Renal cortical epithelial cell (primary cell): ENCODE data around the gene TBC1D3K. TPM values are rescaled to one million over a fixed set of nuclear protein-coding genes. Genes with fewer than 3 reads are reported as not detected.
"Not testable (repeated sequence)": the region's sequence is repeated elsewhere in the genome, so short reads cannot be mapped to it uniquely, and the experiment has no call there.

Experiments used
- DNase-seq: peaks from one replicate; pipeline ENCODE4 v3.0.0-alpha.2; 2011; ENCODE audit warnings: low read depth
- total RNA-seq: library from RNA; depleted of rRNA; stranded (reverse); fragments of >200 nt; gene quantifications from 2 replicates; pipeline ENCODE4 v1.2.3, GENCODE V29; 2014

Gene TBC1D3K
- not detected in 2 replicates for total RNA-seq

DNA sequence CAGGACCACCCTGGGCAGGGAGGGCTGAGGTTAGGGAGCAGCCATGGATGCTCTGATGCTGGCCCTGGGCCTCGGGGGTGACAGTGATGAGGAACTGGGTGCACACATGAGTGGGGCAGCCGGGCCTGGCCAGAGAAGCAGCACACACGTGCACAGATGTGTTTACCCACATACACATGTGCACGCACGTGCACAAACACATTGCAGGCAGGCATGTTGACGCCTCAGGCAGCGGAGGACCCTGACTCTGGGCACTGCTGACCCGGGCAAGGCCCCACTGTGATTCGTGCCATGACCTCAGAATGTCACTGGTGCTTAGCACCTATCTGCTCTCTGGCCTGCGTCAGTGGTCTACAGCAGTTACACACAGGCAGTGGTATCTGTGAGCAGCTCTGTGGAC is at the start of gene TBC1D3K:
Gene TBC1D3K, plus strand, starts transcription at position 301 of the 400 bp plus-strand sequence. CDS start 1,585 bp downstream, outside the sequence.
- not testable (repeated sequence) for DNase-seq

DNA sequence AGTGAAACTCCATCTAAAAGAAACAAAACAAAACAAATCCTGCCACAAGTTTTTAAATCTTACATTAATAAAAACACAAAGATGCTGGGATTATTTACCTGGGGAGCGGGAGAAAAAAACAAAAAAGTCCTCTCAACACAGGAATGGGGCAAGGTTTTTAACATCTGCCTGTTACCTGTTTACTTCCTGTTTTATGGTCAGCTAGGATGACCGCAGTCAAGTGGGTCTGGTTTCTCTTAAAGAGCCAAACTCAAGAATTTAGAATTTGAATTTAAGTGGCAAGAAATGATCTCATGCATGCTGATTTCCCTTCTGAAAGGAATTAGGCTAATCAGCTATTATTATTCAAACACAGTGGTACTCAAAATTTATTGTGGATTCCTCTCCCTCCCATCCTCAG is 39.7 kb upstream of the TBC1D3K start:
- DNase-seq, result peak; percentile 51

DNA sequence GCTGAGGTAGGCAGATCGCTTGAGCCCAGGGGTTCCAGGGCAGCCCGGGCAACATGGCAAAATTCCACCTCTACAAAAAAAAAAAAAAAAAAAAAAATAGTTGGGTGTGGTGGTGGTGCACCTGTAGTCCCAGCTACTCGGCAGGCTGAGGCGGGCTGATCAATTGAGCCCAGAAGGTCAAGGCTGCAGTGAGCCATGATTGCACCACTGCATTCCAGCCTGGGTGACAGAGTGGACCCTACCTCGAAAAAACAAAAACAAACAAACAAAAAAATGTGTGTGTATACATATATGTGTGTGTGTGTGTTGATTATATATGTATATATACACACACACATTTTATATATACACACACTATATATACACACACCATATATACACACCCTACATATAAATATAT is 39.1 kb upstream of the TBC1D3K start:
- no peak for DNase-seq

DNA sequence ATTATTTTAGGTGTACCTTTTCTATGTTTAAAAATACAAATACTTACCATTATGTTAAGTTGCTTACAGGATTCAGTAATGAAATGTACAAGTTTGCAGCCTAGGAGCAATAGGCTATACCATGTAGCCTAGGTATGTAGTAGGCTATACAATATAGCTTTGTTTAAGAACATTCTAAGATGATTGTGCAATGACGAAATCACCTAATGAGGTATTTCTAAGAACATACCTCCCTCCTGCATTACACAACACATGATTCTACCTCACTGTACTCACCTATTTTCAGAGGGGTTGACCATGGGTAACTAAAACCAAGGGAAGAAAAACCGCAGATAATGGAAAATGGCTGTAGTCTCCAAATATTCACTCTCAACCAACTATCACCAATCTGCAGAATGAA is 35.3 kb upstream of the TBC1D3K start:
- DNase-seq, result peak; percentile 23

DNA sequence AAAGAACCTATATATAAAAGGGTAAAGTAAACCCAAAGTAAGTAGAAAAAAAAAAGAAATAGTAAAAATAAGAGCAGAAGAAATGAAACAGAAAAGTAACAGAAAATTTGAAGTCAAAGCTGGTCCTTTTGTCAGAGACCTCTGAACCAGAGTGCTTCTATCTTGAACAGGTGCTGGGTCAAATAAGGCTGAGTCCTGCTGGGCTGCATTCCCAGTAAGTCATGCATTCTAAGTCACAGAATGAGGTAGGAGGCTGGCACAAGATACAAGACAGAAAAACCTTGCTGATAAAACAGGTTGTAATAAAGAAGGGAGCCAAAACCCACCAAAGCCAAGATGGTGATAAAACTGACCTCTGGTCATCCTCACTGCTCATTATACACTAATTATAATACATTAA is 27.3 kb upstream of the TBC1D3K start:
- not testable (repeated sequence) for DNase-seq

Other genes with a start within 250 kb of the TBC1D3K start
- 16.8 and 87.9 TPM in 2 replicates for gene HNF1B, start 179.4 kb upstream of the TBC1D3K start, total RNA-seq
- gene TBC1D3L, start 64.6 kb downstream of the TBC1D3K start, total RNA-seq, result 1.4 and 6.3 TPM in 2 replicates
- 2.6 TPM in 1 of 2 replicates, not detected in the other for gene TBC1D3D, start 79.6 kb downstream of the TBC1D3K start, total RNA-seq
- not detected in 2 replicates for gene TBC1D3C, start 144.2 kb downstream of the TBC1D3K start, total RNA-seq
- gene TBC1D3E, start 203.5 kb downstream of the TBC1D3K start, total RNA-seq, result not detected in 2 replicates